Measurements from ENCODE around the gene FHDC1.

Gene FHDC1

GRCh38 chr4:152991398-152991797, 55.3 kb downstream of the FHDC1 start:
- no peak for TF ChIP-seq CTCF (IDR thresholded peaks at IDR 0.05; ENCODE audit: low read depth, low read length)
- no peaks in the 10 kb centered on the region for H3K36me3 ChIP-seq
- no peaks in the 10 kb centered on the region for H3K9me3 ChIP-seq (ENCODE audit: severe bottlenecking)
- no peak overlapping the region for H3K27ac ChIP-seq
- no peak overlapping the region for H3K4me3 ChIP-seq (ENCODE audit: low read depth, low read length)
- no peaks in the 10 kb centered on the region for H3K27me3 ChIP-seq (ENCODE audit: insufficient read depth, low read depth, severe bottlenecking)
- no peak for DNase-seq

DNA sequence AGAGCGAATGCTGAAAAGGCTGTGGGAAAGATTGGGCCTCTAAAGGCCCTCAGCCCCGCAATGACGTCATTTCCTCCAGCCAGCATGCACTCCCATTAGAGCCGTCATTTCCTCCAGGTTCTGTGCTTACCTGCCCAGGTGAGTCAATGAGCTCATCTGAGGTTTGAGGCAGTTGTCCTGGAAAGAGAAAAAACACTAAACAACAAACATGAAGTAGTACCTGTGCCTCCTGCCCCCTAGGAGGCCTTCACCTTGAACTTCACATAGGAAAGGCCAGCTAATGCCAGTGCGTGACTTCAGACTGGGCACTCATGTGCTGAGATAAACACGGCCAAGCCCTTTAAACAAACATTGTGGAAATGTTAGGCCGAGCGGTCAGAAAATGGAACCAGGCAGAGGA, 55.9 kb downstream of the FHDC1 start:
- no peak for DNase-seq
- Histone ChIP-seq H3K27ac (no peak overlapping the region), H3K27me3 (ENCODE audit: insufficient read depth, low read depth, severe bottlenecking) (no peaks in the 10 kb centered on the region), H3K36me3 (no peaks in the 10 kb centered on the region), H3K4me3 (ENCODE audit: low read depth, low read length) (no peak overlapping the region), H3K9me3 (ENCODE audit: severe bottlenecking) (no peaks in the 10 kb centered on the region)
- no peak for TF ChIP-seq CTCF (IDR thresholded peaks at IDR 0.05; ENCODE audit: low read depth, low read length)

DNA sequence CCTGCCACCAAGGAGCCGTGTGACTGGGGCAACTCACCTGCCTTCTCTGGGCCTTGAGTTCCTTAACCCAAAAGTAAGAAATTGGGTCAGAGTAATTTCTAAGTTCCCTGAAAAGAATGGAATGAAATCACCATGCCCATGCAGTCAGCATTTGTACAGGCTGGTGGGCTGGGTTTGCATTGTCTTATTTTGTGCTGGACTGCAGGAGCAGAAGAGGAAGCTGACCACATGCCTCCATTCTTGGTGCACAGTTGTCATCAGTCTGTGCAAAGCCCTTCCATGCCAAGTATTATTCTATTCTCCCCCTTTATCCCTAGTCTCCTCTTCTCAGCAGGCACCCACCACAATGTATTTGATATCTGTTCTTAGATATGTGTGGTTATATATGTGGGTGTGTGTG, 56.3 kb downstream of the FHDC1 start:
- H3K4me3 ChIP-seq (ENCODE audit: low read depth, low read length) = no peak overlapping the region
- no peak overlapping the region for H3K27ac ChIP-seq
- H3K27me3 ChIP-seq (ENCODE audit: insufficient read depth, low read depth, severe bottlenecking) = no peaks in the 10 kb centered on the region
- TF ChIP-seq CTCF (IDR thresholded peaks at IDR 0.05; ENCODE audit: low read depth, low read length) = no peak
- no peaks in the 10 kb centered on the region for H3K9me3 ChIP-seq (ENCODE audit: severe bottlenecking)
- no peaks in the 10 kb centered on the region for H3K36me3 ChIP-seq
- DNase-seq = no peak

DNA sequence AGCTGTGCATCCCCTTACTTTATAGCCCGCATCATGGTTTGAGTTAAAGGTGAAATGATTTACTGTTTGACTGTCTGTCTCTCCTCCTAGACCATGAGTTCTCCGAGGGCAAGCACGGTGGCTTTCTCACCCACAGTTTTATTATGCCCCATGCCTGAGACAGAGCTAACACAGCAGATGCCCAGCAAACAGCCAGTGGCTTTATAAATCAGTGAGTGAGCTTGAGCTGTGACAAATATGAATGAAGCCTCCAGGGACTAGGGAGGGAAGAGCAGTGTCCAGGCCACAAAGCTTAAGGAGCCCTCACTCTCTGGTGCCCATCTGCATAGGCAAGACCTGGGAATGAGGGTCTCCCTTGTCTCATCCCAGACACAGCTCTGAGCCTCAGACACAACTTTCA, 57.9 kb downstream of the FHDC1 start:
- no peak overlapping the region for H3K27ac ChIP-seq
- DNase-seq = no peak
- no peaks in the 10 kb centered on the region for H3K27me3 ChIP-seq (ENCODE audit: insufficient read depth, low read depth, severe bottlenecking)
- no peaks in the 10 kb centered on the region for H3K9me3 ChIP-seq (ENCODE audit: severe bottlenecking)
- no peak overlapping the region for H3K4me3 ChIP-seq (ENCODE audit: low read depth, low read length)
- no peak for TF ChIP-seq CTCF (IDR thresholded peaks at IDR 0.05; ENCODE audit: low read depth, low read length)
- H3K36me3 ChIP-seq = no peaks in the 10 kb centered on the region

GRCh38 chr4:152996111-152996571, 60.0 kb downstream of the FHDC1 start:
- Histone ChIP-seq H3K9me3 (ENCODE audit: severe bottlenecking) (no peaks in the 10 kb centered on the region), H3K4me3 (ENCODE audit: low read depth, low read length) (no peak overlapping the region), H3K36me3 (no peaks in the 10 kb centered on the region), H3K27ac (no peak overlapping the region), H3K27me3 (ENCODE audit: insufficient read depth, low read depth, severe bottlenecking) (no peaks in the 10 kb centered on the region)
- TF ChIP-seq CTCF (IDR thresholded peaks at IDR 0.05; ENCODE audit: low read depth, low read length) = no peak
- no peak for DNase-seq

- H3K4me3 ChIP-seq (ENCODE audit: low read depth, low read length) = no peak overlapping the region
- no peaks in the 10 kb centered on the region for H3K9me3 ChIP-seq (ENCODE audit: severe bottlenecking)
- no peaks in the 10 kb centered on the region for H3K36me3 ChIP-seq
- no peak for DNase-seq
- no peak overlapping the region for H3K27ac ChIP-seq
- TF ChIP-seq CTCF (IDR thresholded peaks at IDR 0.05; ENCODE audit: low read depth, low read length) = no peak
- H3K27me3 ChIP-seq (ENCODE audit: insufficient read depth, low read depth, severe bottlenecking) = no peaks in the 10 kb centered on the region
Observed at GRCh38 chr4:152996672-152997071, 60.5 kb downstream of the FHDC1 start.

Data from WERI-Rb-1 (cell line).